ENCODE data around the gene NPW. TPM values are rescaled to one million over a fixed set of nuclear protein-coding genes. Genes with fewer than 3 reads are reported as not detected.

Gene NPW
- total and polyA plus RNA-seq, 5 donors from 2014 or later = not detected

- Histone ChIP-seq H3K27me3 (ENCODE audit: control insufficient read depth, insufficient read depth, low read length) (peaks cover 6% of the 10 kb centered on the region), H3K9me3 (ENCODE audit: control insufficient read depth in 2 of 2, low read length in 2 of 2) (no peaks in the 10 kb centered on the region), H3K4me1 (ENCODE audit: control insufficient read depth, insufficient read depth, low read length, poor library complexity, severe bottlenecking) (peaks cover 30% of the 10 kb centered on the region), H3K4me3 (ENCODE audit: low read depth, low read length) (peak within 1 kb of the TSS; percentile 48), H3K36me3 (ENCODE audit: control insufficient read depth, insufficient read depth, low read length) (no peaks in the 10 kb centered on the region), H3K27ac (ENCODE audit: insufficient read depth, low read length, poor library complexity, severe bottlenecking) (no peak within 1 kb of the TSS)
- DNase-seq = no peak
- no peaks in the 10 kb centered on the region for H3K36me3 Mint-ChIP-seq
- peak within 1 kb of the TSS in 1 of 3 donors; percentile 14 for H3K27ac Mint-ChIP-seq
- H3K9me3 Mint-ChIP-seq = peaks cover 0 to 2% (median 0%) of the 10 kb centered on the region in 7 donors
- H3K27me3 Mint-ChIP-seq = peaks cover 22% of the 10 kb centered on the region
- no peak for ATAC-seq (ENCODE audit: low read depth in 2 of 2)
- peaks cover 0 to 34% (median 14%) of the 10 kb centered on the region in 4 donors for H3K4me1 Mint-ChIP-seq
- peak within 1 kb of the TSS; percentile 80 to 90 (median 85) for H3K4me3 Mint-ChIP-seq
These were observed 30.1 kb upstream of the NPW start, which contains the start of gene SYNGR3 for GRCh38 chr16:1989209-1990100. Gene SYNGR3, plus strand, starts transcription at chr16:1989970. Its CDS starts 133 bp downstream, at chr16:1990103.

- Mint-ChIP-seq H3K27me3 (peaks cover 22% of the 10 kb centered on the region), H3K9me3 (peaks cover 0 to 2% (median 0%) of the 10 kb centered on the region in 7 donors), H3K27ac (no peak overlapping the region), H3K4me1 (peaks cover 0 to 29% (median 13%) of the 10 kb centered on the region in 4 donors), H3K4me3 (no peak overlapping the region), H3K36me3 (no peaks in the 10 kb centered on the region)
- Histone ChIP-seq H3K27me3 (ENCODE audit: control insufficient read depth, insufficient read depth, low read length) (peaks cover 6% of the 10 kb centered on the region), H3K4me3 (ENCODE audit: low read depth, low read length) (no peak overlapping the region), H3K27ac (ENCODE audit: insufficient read depth, low read length, poor library complexity, severe bottlenecking) (no peak overlapping the region), H3K9me3 (ENCODE audit: control insufficient read depth in 2 of 2, low read length in 2 of 2) (no peaks in the 10 kb centered on the region), H3K36me3 (ENCODE audit: control insufficient read depth, insufficient read depth, low read length) (no peaks in the 10 kb centered on the region), H3K4me1 (ENCODE audit: control insufficient read depth, insufficient read depth, low read length, poor library complexity, severe bottlenecking) (peaks cover 24% of the 10 kb centered on the region)
- DNase-seq = no peak
- no peak for ATAC-seq (ENCODE audit: low read depth in 2 of 2)
These were observed 29.6 kb upstream of the NPW start for GRCh38 chr16:1990101-1990350.

- Mint-ChIP-seq H3K9me3 (peaks cover 0 to 2% (median 0%) of the 10 kb centered on the region in 7 donors), H3K36me3 (no peaks in the 10 kb centered on the region), H3K4me1 (peaks cover 0 to 29% (median 13%) of the 10 kb centered on the region in 4 donors), H3K27ac (peak overlapping the region in 2 of 3 donors; percentile 14 to 90), H3K27me3 (peaks cover 22% of the 10 kb centered on the region), H3K4me3 (peak overlapping the region; percentile 80 to 91 (median 83))
- H3K27ac ChIP-seq (ENCODE audit: insufficient read depth, low read length, poor library complexity, severe bottlenecking) = no peak overlapping the region
- no peaks in the 10 kb centered on the region for H3K36me3 ChIP-seq (ENCODE audit: control insufficient read depth, insufficient read depth, low read length)
- no peak for ATAC-seq (ENCODE audit: low read depth in 2 of 2)
- DNase-seq = peak in 1 of 3 donors; percentile 39
- H3K9me3 ChIP-seq (ENCODE audit: control insufficient read depth in 2 of 2, low read length in 2 of 2) = no peaks in the 10 kb centered on the region
- peaks cover 20% of the 10 kb centered on the region for H3K4me1 ChIP-seq (ENCODE audit: control insufficient read depth, insufficient read depth, low read length, poor library complexity, severe bottlenecking)
- H3K27me3 ChIP-seq (ENCODE audit: control insufficient read depth, insufficient read depth, low read length) = peaks cover 6% of the 10 kb centered on the region
- H3K4me3 ChIP-seq (ENCODE audit: low read depth, low read length) = peak overlapping the region; percentile 48
These were observed 29.0 kb upstream of the NPW start for GRCh38 chr16:1990351-1991134.

- peak overlapping the region; percentile 26 to 90 (median 74) for H3K27ac Mint-ChIP-seq
- ATAC-seq (ENCODE audit: low read depth in 2 of 2) = peak in 1 of 2 donors; percentile 17
- peak overlapping the region; percentile 80 to 91 (median 83) for H3K4me3 Mint-ChIP-seq
- peaks cover 0 to 29% (median 13%) of the 10 kb centered on the region in 4 donors for H3K4me1 Mint-ChIP-seq
- H3K36me3 Mint-ChIP-seq = no peaks in the 10 kb centered on the region
- Histone ChIP-seq H3K4me3 (ENCODE audit: low read depth, low read length) (peak overlapping the region; percentile 61), H3K27me3 (ENCODE audit: control insufficient read depth, insufficient read depth, low read length) (peaks cover 6% of the 10 kb centered on the region), H3K36me3 (ENCODE audit: control insufficient read depth, insufficient read depth, low read length) (no peaks in the 10 kb centered on the region), H3K27ac (ENCODE audit: insufficient read depth, low read length, poor library complexity, severe bottlenecking) (peak overlapping the region; percentile 77), H3K4me1 (ENCODE audit: control insufficient read depth, insufficient read depth, low read length, poor library complexity, severe bottlenecking) (peaks cover 20% of the 10 kb centered on the region), H3K9me3 (ENCODE audit: control insufficient read depth in 2 of 2, low read length in 2 of 2) (no peaks in the 10 kb centered on the region)
- H3K9me3 Mint-ChIP-seq = peaks cover 0 to 2% (median 0%) of the 10 kb centered on the region in 7 donors
- peak; percentile 35 to 56 (median 36) for DNase-seq
- peaks cover 22% of the 10 kb centered on the region for H3K27me3 Mint-ChIP-seq
These were observed 28.4 kb upstream of the NPW start for GRCh38 chr16:1991135-1991551.

- H3K4me1 ChIP-seq (ENCODE audit: control insufficient read depth, insufficient read depth, low read length, poor library complexity, severe bottlenecking) = peaks cover 20% of the 10 kb centered on the region
- Mint-ChIP-seq H3K4me1 (peaks cover 0 to 29% (median 12%) of the 10 kb centered on the region in 4 donors), H3K4me3 (peak overlapping the region; percentile 80 to 91 (median 83)), H3K36me3 (no peaks in the 10 kb centered on the region), H3K27me3 (peaks cover 21% of the 10 kb centered on the region), H3K27ac (peak overlapping the region; percentile 26 to 90 (median 74)), H3K9me3 (peaks cover 0 to 2% (median 0%) of the 10 kb centered on the region in 7 donors)
- H3K36me3 ChIP-seq (ENCODE audit: control insufficient read depth, insufficient read depth, low read length) = no peaks in the 10 kb centered on the region
- DNase-seq (peak in 1 of 3 donors; percentile 22), ATAC-seq (ENCODE audit: low read depth in 2 of 2) (no peak)
- peak overlapping the region; percentile 77 for H3K27ac ChIP-seq (ENCODE audit: insufficient read depth, low read length, poor library complexity, severe bottlenecking)
- no peaks in the 10 kb centered on the region for H3K9me3 ChIP-seq (ENCODE audit: control insufficient read depth in 2 of 2, low read length in 2 of 2)
- peaks cover 6% of the 10 kb centered on the region for H3K27me3 ChIP-seq (ENCODE audit: control insufficient read depth, insufficient read depth, low read length)
- H3K4me3 ChIP-seq (ENCODE audit: low read depth, low read length) = peak overlapping the region; percentile 61
These were observed 28.0 kb upstream of the NPW start for GRCh38 chr16:1991588-1991947.

GRCh38 chr16:1991948-1992703 is 27.5 kb upstream of the NPW start:
- no peaks in the 10 kb centered on the region for H3K36me3 ChIP-seq (ENCODE audit: control insufficient read depth, insufficient read depth, low read length)

More at GRCh38 chr16:1991948-1992703, 27.5 kb upstream of the NPW start:
- H3K4me1 ChIP-seq (ENCODE audit: control insufficient read depth, insufficient read depth, low read length, poor library complexity, severe bottlenecking) = peaks cover 20% of the 10 kb centered on the region
- no peak overlapping the region for H3K4me3 ChIP-seq (ENCODE audit: low read depth, low read length)
- H3K27me3 Mint-ChIP-seq = peaks cover 17% of the 10 kb centered on the region
- peak overlapping the region; percentile 5 to 26 (median 25) for H3K27ac Mint-ChIP-seq
- peaks cover 0 to 29% (median 10%) of the 10 kb centered on the region in 4 donors for H3K4me1 Mint-ChIP-seq
- peaks cover 6% of the 10 kb centered on the region for H3K27me3 ChIP-seq (ENCODE audit: control insufficient read depth, insufficient read depth, low read length)
- H3K4me3 Mint-ChIP-seq = peak overlapping the region; percentile 70 to 91 (median 82)
- peak; percentile 80 to 83 for ATAC-seq (ENCODE audit: low read depth in 2 of 2)
- H3K9me3 ChIP-seq (ENCODE audit: control insufficient read depth in 2 of 2, low read length in 2 of 2) = no peaks in the 10 kb centered on the region
- peak overlapping the region; percentile 77 for H3K27ac ChIP-seq (ENCODE audit: insufficient read depth, low read length, poor library complexity, severe bottlenecking)
- H3K36me3 Mint-ChIP-seq = peaks cover under 1% of the 10 kb centered on the region
- DNase-seq = peak; percentile 90 to 98 (median 92)
- peaks cover 0 to 2% (median 0%) of the 10 kb centered on the region in 7 donors for H3K9me3 Mint-ChIP-seq

Data from CD4-positive, CD25-positive, alpha-beta regulatory T cell (primary cell).